Calu3 (cell line): Measurements from ENCODE around the gene RGS16. TPM values are rescaled to one million over a fixed set of nuclear protein-coding genes. Genes with fewer than 3 reads are reported as not detected.

Source experiments
- BruUV-seq: library from RNA; stranded (reverse); fragments of 400-500 nt; replicated peaks from 2 replicates; lab custom pipeline; 2021; lab: Mats Ljungman, UMichigan
- CTCF ChIA-PET: fragments of 300-600 bp; sonication (Branson Sonifier 250); formaldehyde crosslinking; loops from one replicate; lab custom pipeline; 2022; ENCODE audit warnings: antibody characterized with exemption; lab: Charles Lee
- DNase-seq: peaks from one replicate; pipeline ENCODE4 v3.0.0; 2022
- H3K27ac Mint-ChIP-seq: one replicate; pipeline ENCODE4 v1.8.0; 2022; ENCODE audit warnings: mixed read lengths; ENCODE audit not compliant: unreplicated experiment
- H3K27me3 Mint-ChIP-seq: one replicate; pipeline ENCODE4 v1.8.0; 2022; ENCODE audit warnings: mixed read lengths; ENCODE audit not compliant: unreplicated experiment
- H3K36me3 Mint-ChIP-seq: one replicate; pipeline ENCODE4 v1.8.0; 2022; ENCODE audit warnings: mild to moderate bottlenecking, moderate library complexity, mixed read lengths; ENCODE audit not compliant: insufficient read depth, unreplicated experiment
- H3K4me1 Mint-ChIP-seq: one replicate; pipeline ENCODE4 v1.8.0; 2022; ENCODE audit warnings: mild to moderate bottlenecking, low read depth, mixed read lengths; ENCODE audit not compliant: unreplicated experiment
- H3K4me3 Mint-ChIP-seq: one replicate; pipeline ENCODE4 v1.8.0; 2022; ENCODE audit warnings: mild to moderate bottlenecking, low read depth, moderate library complexity, mixed read lengths; ENCODE audit not compliant: unreplicated experiment
- H3K9me3 Mint-ChIP-seq: one replicate; pipeline ENCODE4 v1.8.0; 2022; ENCODE audit warnings: low read depth, mixed read lengths; ENCODE audit not compliant: unreplicated experiment
- CTCF ChIP-seq: fragments of 200-600 bp; IDR thresholded peaks from one replicate; pipeline ENCODE4 v1.8.0; 2022; ENCODE audit warnings: antibody characterized with exemption; ENCODE audit not compliant: unreplicated experiment
- intact Hi-C: fragments of 100-400 bp; cut with micrococcal nuclease; formaldehyde crosslinking; loops from one replicate; pipeline ENCODE4 v1.10.0; 2022; ENCODE audit not compliant: unreplicated experiment
- total RNA-seq: library from RNA; stranded (reverse); gene quantifications from 2 replicates; pipeline ENCODE4 v1.2.3, GENCODE V29; 2022

Gene RGS16
- total RNA-seq, 1 experiment from 2014 or later, result 1.2 TPM

DNA sequence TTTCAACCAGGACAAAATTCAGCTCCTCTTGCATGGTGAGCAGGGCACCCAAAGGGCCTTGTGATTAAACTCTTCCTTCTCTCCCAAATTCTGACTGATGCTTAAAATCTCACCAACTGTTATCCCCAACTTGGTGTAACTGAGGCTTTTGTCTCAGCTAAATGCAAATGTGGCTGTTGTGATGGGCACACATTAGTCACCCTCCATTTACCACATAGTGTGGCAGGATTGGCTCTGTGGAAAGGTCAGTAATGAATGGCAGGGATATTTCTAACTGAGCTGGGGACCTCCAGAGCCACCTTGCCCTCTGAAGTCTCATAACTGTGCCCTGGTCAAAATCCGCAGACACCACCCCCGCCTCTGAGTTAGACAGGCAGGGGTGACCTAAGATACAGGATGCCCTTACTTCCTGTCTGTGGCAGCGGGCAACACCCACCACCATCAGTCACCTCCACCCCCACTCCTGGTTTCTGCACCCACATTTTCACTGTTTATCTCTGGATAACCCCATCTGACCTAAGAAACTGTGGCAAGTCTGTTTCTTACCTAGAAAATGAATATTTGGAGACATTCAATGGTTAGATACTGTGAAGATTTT, 25.4 kb upstream of the RGS16 start:
- no peaks in the 10 kb centered on the region for H3K27me3 Mint-ChIP-seq
- H3K9me3 Mint-ChIP-seq, result no peaks in the 10 kb centered on the region
- intact Hi-C loops, result no loop called here
- no peak overlapping the region for H3K4me3 Mint-ChIP-seq
- CTCF ChIA-PET, result no interaction called here
- TF ChIP-seq CTCF, result no peak
- H3K4me1 Mint-ChIP-seq, result peaks cover 49% of the 10 kb centered on the region
- H3K36me3 Mint-ChIP-seq, result no peaks in the 10 kb centered on the region
- BruUV-seq, result no TSS peak
- no peak overlapping the region for H3K27ac Mint-ChIP-seq
- no peak for DNase-seq

GRCh38 chr1:182629080-182629479, 24.9 kb upstream of the RGS16 start:
- TF ChIP-seq CTCF, result no peak
- H3K9me3 Mint-ChIP-seq, result no peaks in the 10 kb centered on the region
- BruUV-seq, result no TSS peak
- no peak overlapping the region for H3K27ac Mint-ChIP-seq
- H3K36me3 Mint-ChIP-seq, result no peaks in the 10 kb centered on the region
- DNase-seq, result no peak
- CTCF ChIA-PET, result interaction anchor here (0.7 kb wide), 1 partner anchor 56 kb away, joined by 4 read pairs; no protein-coding TSS in a partner anchor
- no peak overlapping the region for H3K4me3 Mint-ChIP-seq
- H3K27me3 Mint-ChIP-seq, result no peaks in the 10 kb centered on the region
- intact Hi-C loops, result no loop called here
- peaks cover 49% of the 10 kb centered on the region for H3K4me1 Mint-ChIP-seq

DNA sequence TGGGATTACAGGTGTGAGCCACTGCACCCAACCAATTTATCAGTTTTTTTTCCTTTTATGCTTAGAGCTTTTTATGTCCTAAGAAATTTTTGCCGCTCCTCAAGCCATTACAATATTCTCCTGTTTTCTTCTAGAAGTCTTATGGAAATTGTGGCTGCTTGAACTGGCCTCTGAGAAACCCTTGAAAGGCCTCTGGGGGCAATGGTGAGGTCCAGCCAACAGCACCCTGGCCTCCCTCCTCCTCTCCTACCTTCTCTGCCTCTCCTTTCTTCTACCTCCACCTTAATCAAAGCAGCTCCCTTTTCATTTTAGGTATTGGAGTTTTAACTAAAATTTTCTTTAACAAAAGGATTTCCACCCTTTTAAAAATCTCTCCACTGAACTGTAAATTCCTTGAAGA, 24.5 kb upstream of the RGS16 start:
- CTCF ChIA-PET, result interaction anchor here (0.7 kb wide), 1 partner anchor 56 kb away, joined by 4 read pairs; no protein-coding TSS in a partner anchor
- H3K4me1 Mint-ChIP-seq, result peaks cover 49% of the 10 kb centered on the region
- intact Hi-C loops, result no loop called here
- H3K27me3 Mint-ChIP-seq, result no peaks in the 10 kb centered on the region
- no peaks in the 10 kb centered on the region for H3K9me3 Mint-ChIP-seq
- H3K27ac Mint-ChIP-seq, result no peak overlapping the region
- H3K4me3 Mint-ChIP-seq, result no peak overlapping the region
- no peaks in the 10 kb centered on the region for H3K36me3 Mint-ChIP-seq
- TF ChIP-seq CTCF, result no peak
- no peak for DNase-seq
- BruUV-seq, result no TSS peak

- H3K4me3 Mint-ChIP-seq, result no peak overlapping the region
- no peak for DNase-seq
- CTCF ChIA-PET, result no interaction called here
- no peaks in the 10 kb centered on the region for H3K36me3 Mint-ChIP-seq
- TF ChIP-seq CTCF, result no peak
- BruUV-seq, result no TSS peak
- intact Hi-C loops, result no loop called here
- H3K27ac Mint-ChIP-seq, result no peak overlapping the region
- no peaks in the 10 kb centered on the region for H3K9me3 Mint-ChIP-seq
- no peaks in the 10 kb centered on the region for H3K27me3 Mint-ChIP-seq
- H3K4me1 Mint-ChIP-seq, result peaks cover 41% of the 10 kb centered on the region
Observed at GRCh38 chr1:182627622-182628021, 23.4 kb upstream of the RGS16 start.
